ENCODE results near the gene ZNF274. TPM values are rescaled to one million over a fixed set of nuclear protein-coding genes. Genes with fewer than 3 reads are reported as not detected.

ZNF274 gene
- total and polyA plus RNA-seq, 10 donors = 17.5 to 53.4 (median 34.6) TPM

DNA sequence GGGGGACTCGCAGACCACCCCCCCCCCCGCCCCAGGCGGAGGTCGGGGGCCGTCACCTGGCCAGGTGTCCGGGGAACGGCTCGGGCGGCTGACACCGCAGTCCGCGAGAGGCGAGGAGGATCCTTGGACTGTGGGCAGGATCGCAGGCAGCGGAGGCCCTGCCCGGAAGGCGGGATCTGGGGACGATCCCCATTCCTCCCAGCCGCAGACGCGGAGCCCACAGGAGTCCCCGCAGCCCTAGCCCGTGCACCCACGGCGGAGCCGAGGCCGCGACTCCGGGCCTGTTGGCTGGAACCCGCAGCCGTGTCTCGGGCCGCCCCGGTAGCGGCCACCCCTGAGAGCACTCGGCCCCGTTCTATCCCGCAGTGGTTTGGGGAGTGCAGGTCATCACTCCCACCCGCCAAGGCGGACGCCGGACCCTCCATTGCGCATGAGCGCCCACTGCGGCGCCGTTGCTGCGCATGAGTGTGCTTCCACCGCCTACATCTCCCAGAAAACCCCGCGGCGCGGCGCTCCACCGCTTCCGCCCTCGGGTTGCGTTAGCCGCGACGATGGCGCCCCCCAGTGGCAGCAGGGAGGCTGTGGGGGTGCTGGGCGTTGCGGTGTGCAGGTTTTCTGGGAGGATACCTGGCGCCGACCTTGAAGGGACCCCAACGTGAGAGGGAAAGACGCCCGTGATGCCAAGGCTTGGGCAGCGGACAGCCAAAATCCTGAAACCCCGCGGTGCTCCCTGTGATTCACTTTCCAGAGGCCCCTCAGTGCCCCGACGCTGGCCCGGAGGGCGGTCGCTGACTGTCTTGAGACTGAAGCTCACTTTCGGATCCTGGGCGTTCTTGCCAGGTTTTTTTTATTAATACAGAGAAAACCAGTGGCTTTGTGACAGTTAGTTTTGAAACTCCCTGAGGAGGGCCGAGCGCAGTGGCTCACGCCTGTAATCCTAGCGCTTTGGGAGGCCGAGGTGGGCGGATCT, 27.9 kb upstream of the ZNF274 start:
- Histone ChIP-seq H3K36me3 (no peaks in the 10 kb centered on the region), H3K4me3 (peak overlapping the region; percentile 72 to 97 (median 85)), H3K4me1 (peaks cover 17 to 46% (median 33%) of the 10 kb centered on the region in 6 donors), H3K27ac (peak overlapping the region; percentile 83 to 91 (median 90)), H3K9me3 (peaks cover 0 to 52% (median 21%) of the 10 kb centered on the region in 8 donors), H3K27me3 (replicated peaks in 1 of 7) (no peaks in the 10 kb centered on the region)
- intact Hi-C loops (cut with DNase I; ENCODE audit: low total_unique reads) = loop anchor here (5.0 to 10.0 kb wide), 3 partner anchors 133 to 1050 kb away; no protein-coding TSS in a partner anchor
- WGBS, 5 donors = 3 to 11% (median 4%) methylated on average over 22 to 85 of the region's 85 CpGs
- TF ChIP-seq POLR2A (IDR thresholded peaks at IDR 0.05) (peak in 2 of 3 donors; percentile 31 to 43), POLR2AphosphoS5 (IDR thresholded peaks at IDR 0.05) (peak; percentile 88 to 94 (median 92))
- TF ChIP-seq, protein P1, sequence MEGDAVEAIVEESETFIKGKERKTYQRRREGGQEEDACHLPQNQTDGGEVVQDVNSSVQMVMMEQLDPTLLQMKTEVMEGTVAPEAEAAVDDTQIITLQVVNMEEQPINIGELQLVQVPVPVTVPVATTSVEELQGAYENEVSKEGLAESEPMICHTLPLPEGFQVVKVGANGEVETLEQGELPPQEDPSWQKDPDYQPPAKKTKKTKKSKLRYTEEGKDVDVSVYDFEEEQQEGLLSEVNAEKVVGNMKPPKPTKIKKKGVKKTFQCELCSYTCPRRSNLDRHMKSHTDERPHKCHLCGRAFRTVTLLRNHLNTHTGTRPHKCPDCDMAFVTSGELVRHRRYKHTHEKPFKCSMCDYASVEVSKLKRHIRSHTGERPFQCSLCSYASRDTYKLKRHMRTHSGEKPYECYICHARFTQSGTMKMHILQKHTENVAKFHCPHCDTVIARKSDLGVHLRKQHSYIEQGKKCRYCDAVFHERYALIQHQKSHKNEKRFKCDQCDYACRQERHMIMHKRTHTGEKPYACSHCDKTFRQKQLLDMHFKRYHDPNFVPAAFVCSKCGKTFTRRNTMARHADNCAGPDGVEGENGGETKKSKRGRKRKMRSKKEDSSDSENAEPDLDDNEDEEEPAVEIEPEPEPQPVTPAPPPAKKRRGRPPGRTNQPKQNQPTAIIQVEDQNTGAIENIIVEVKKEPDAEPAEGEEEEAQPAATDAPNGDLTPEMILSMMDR (IDR thresholded peaks at IDR 0.05 in 8 of 11, conservative IDR thresholded peaks at IDR 0.05 in 3 of 11) = peak; percentile 95 to 100 (median 99)
- DNase-seq = peak; percentile 98

DNA sequence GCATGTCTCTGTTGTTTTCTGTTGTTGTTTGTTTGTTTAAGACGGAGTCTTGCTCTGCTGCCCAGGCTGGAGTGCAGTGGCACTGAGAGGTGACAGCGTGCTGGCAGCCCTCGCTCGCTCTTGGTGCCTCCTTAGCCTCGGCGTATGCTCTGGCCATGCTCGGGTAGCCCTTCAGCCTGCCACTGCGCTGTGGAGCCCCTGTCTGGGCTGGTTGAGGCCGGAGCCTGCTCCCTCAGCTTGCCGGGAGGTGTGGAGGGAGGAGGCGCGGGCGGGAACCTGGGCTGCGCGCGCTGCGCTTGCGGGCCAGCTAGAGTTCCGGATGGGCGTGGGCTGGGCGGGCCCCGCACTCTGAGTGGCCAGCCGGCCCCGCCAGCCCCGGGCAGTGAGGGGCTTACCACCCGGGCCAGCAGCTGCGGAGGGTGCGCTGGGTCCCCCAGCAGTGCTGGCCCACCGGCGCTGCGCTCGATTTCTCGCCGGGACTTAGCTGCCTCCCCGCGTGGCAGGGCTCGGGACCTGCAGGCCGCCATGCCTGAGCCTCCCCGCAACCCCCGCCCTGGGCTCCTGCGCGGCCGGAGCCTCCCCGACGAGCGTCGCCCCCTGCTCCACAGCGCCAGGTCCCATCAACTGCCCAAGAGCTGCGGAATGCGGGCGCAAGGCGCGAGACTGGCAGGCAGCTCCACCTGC, 25.7 kb upstream of the ZNF274 start:
- no peaks in the 10 kb centered on the region for H3K27me3 ChIP-seq (replicated peaks in 1 of 7)
- H3K4me1 ChIP-seq = peaks cover 10 to 32% (median 22%) of the 10 kb centered on the region in 6 donors
- WGBS, 5 donors = 91 to 96% (median 92%) methylated on average over 23 to 53 of the region's 53 CpGs
- intact Hi-C loops (cut with DNase I; ENCODE audit: low total_unique reads) = loop anchor here (5.0 to 10.0 kb wide), 2 partner anchors 135 to 1052 kb away; no protein-coding TSS in a partner anchor
- H3K9me3 ChIP-seq = peaks cover 0 to 69% (median 44%) of the 10 kb centered on the region in 8 donors
- TF ChIP-seq, protein P1 (IDR thresholded peaks at IDR 0.05 in 8 of 11, conservative IDR thresholded peaks at IDR 0.05 in 3 of 11) = no peak
- TF ChIP-seq POLR2AphosphoS5 (IDR thresholded peaks at IDR 0.05) = no peak
- TF ChIP-seq POLR2A (IDR thresholded peaks at IDR 0.05) = no peak
- H3K4me3 ChIP-seq = no peak overlapping the region
- H3K27ac ChIP-seq = no peak overlapping the region
- no peaks in the 10 kb centered on the region for H3K36me3 ChIP-seq
- no peak for DNase-seq

DNA sequence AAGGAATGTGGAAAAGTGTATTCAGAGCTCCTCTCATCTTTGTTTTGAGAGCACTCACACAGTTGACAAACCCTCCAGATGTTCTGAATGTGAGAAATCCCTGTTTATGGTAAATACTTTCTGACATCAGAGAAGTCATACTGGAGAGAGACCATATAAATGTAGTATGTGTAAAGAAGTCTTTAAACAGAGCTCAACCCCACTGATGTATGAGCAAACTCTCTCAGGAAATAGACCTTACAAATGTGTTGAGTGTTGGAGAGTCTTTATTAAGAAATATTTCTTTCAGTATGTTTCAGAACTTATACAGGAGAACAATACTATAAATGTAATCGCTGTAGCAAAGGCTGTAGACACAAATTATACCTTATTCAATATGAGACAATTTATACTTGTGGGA, 16.6 kb upstream of the ZNF274 start:
- Histone ChIP-seq H3K36me3 (no peaks in the 10 kb centered on the region), H3K9me3 (peaks cover 39 to 100% (median 100%) of the 10 kb centered on the region in 8 donors), H3K4me3 (no peak overlapping the region), H3K27me3 (replicated peaks in 1 of 7) (no peaks in the 10 kb centered on the region), H3K4me1 (no peaks in the 10 kb centered on the region), H3K27ac (no peak overlapping the region)
- intact Hi-C loops (cut with DNase I; ENCODE audit: low total_unique reads) = no loop called here
- no peak for DNase-seq
- WGBS, 5 donors = 70 to 94% (median 89%) methylated on average over 1 of the region's 1 CpG
- TF ChIP-seq POLR2A (IDR thresholded peaks at IDR 0.05) (no peak), POLR2AphosphoS5 (IDR thresholded peaks at IDR 0.05) (no peak)
- TF ChIP-seq, protein P1 (IDR thresholded peaks at IDR 0.05 in 8 of 11, conservative IDR thresholded peaks at IDR 0.05 in 3 of 11) = no peak
